Measurements from ENCODE around the gene TPK1. TPM values are rescaled to one million over a fixed set of nuclear protein-coding genes. Genes with fewer than 3 reads are reported as not detected.

The TPK1 gene
- polyA plus RNA-seq, 2 of the 4 experiments (the other 2 are of a cell fraction), result 1.4 to 2.5 TPM

GRCh38 chr7:144759653-144760052 lies 76.2 kb downstream of the TPK1 start (continued):
- TF ChIP-seq MYC (IDR thresholded peaks at IDR 0.05; ENCODE audit: borderline replicate concordance, low read length), result no peak
- TF ChIP-seq RNF2 (IDR thresholded peaks at IDR 0.05; ENCODE audit: borderline replicate concordance, low read depth), result no peak
- no peak for TF ChIP-seq JUN (IDR thresholded peaks at IDR 0.05)
- no peak for TF ChIP-seq E2F6 (IDR thresholded peaks at IDR 0.05; ENCODE audit: borderline replicate concordance, low read depth)

GRCh38 chr7:144747936-144748335 lies 87.9 kb downstream of the TPK1 start:
- DNase-seq (ENCODE audit: low read depth in 1 of 2, low spot score in 1 of 2) (no peak), FAIRE-seq (no peak), ATAC-seq (no peak)
- Histone ChIP-seq H3K4me2 (no peak overlapping the region), H3K27ac (no peak overlapping the region), H3K9me3 (no peaks in the 10 kb centered on the region), H3K4me3 (no peak overlapping the region), H3K4me1 (no peaks in the 10 kb centered on the region)
- 46% methylated on average over 2 of the region's 2 CpGs for WGBS (ENCODE audit: missing lambda C conversion rate)
- TF ChIP-seq KDM1A (IDR thresholded peaks at IDR 0.05; ENCODE audit: low read depth) (no peak), NFE2L2 (conservative IDR thresholded peaks at IDR 0.05; ENCODE audit: low read length) (no peak), JUN (IDR thresholded peaks at IDR 0.05) (no peak), ATOH8 (CRISPR knock-in tag; IDR thresholded peaks at IDR 0.05; ENCODE audit: low read depth) (no peak), MAFK (IDR thresholded peaks at IDR 0.05; ENCODE audit: partially characterized antibody) (no peak), RFX5 (IDR thresholded peaks at IDR 0.05) (no peak), REST (IDR thresholded peaks at IDR 0.05) (no peak), ZC3H11A (IDR thresholded peaks at IDR 0.05) (no peak), ZFP36 (IDR thresholded peaks at IDR 0.05; ENCODE audit: borderline replicate concordance, partially characterized antibody) (no peak)
- POLR2A ChIA-PET, result no interaction called here
- CTCF ChIA-PET, result no interaction called here

- ChIA-PET CTCF (interaction anchor here (0.6 to 2.5 kb wide), 8 partner anchors 11 to 1337 kb away, joined by 3 to 7 read pairs (median 3); partner anchors contain the start of gene TPK1), POLR2A (no interaction called here)
- FAIRE-seq (no peak), ATAC-seq (peak; percentile 62 to 79; a peak in 4 of 6 replicates), DNase-seq (ENCODE audit: low read depth in 1 of 2, low spot score in 1 of 2) (peak; percentile 1 to 32)
- TF ChIP-seq CTCF (IDR thresholded peaks at IDR 0.05) (peak; percentile 57), RAD21 (conservative IDR thresholded peaks at IDR 0.05 in 1 of 2, IDR thresholded peaks at IDR 0.05 in 1 of 2) (peak; percentile 47 to 49; a peak in 4 of 5 replicates), RCOR1 (IDR thresholded peaks at IDR 0.05; ENCODE audit: low read depth, low read length) (no peak), MAX (IDR thresholded peaks at IDR 0.05) (no peak), SMC3 (IDR thresholded peaks at IDR 0.05) (peak; percentile 49)
- Histone ChIP-seq H3K4me3 (no peak overlapping the region), H3K4me1 (no peaks in the 10 kb centered on the region), H3K4me2 (no peak overlapping the region), H3K9me3 (no peaks in the 10 kb centered on the region), H3K27ac (no peak overlapping the region)
- 9% methylated on average over 5 of the region's 5 CpGs for WGBS (ENCODE audit: missing lambda C conversion rate)
Observed at GRCh38 chr7:144738708-144739314, 97.0 kb downstream of the TPK1 start.
